ENCODE results near the gene ARID3B.

The ARID3B gene

GRCh38 chr15:74563442-74563841, 22.4 kb downstream of the ARID3B start:
- Histone ChIP-seq H2BK15ac (ENCODE audit: low read length) (no peak overlapping the region), H3K23ac (ENCODE audit: low read depth, low read length, poor library complexity) (no peak overlapping the region), H2AFZ (ENCODE audit: low read length) (no peak overlapping the region), H3K4me3 (ENCODE audit: low read length in 2 of 2) (no peak overlapping the region), H4K91ac (ENCODE audit: low read depth, low read length, poor library complexity) (no peak overlapping the region), H3K4me1 (ENCODE audit: control insufficient read depth in 2 of 2, insufficient read depth in 1 of 2, low read depth in 1 of 2, low read length in 2 of 2) (peaks cover 0 to 18% of the 10 kb centered on the region in 2 donors), H3K27me3 (ENCODE audit: control insufficient read depth in 3 of 3, insufficient read depth in 3 of 3, low read depth in 1 of 3, low read length in 3 of 3) (no peaks in the 10 kb centered on the region), H3K4me2 (ENCODE audit: insufficient read depth, low read length, poor library complexity, severe bottlenecking) (no peak overlapping the region), H2BK5ac (ENCODE audit: low read length) (no peak overlapping the region), H2AK5ac (ENCODE audit: low read depth, low read length) (no peak overlapping the region), H4K8ac (ENCODE audit: low read depth, low read length) (no peak overlapping the region), H3K36me3 (replicated peaks in 1 of 2; ENCODE audit: control insufficient read depth in 2 of 2, insufficient read depth in 2 of 2, low read length in 2 of 2) (peaks cover 4 to 90% of the 10 kb centered on the region in 2 donors), H3K9me3 (replicated peaks in 1 of 2; ENCODE audit: control insufficient read depth in 2 of 2, insufficient read depth in 1 of 2, low read depth in 1 of 2, low read length in 2 of 2) (no peaks in the 10 kb centered on the region), H2BK120ac (ENCODE audit: low read depth, low read length) (no peak overlapping the region), H3K9ac (ENCODE audit: low read depth, low read length, poor library complexity) (no peak overlapping the region), H3K14ac (ENCODE audit: low read length) (no peak overlapping the region), H3K18ac (ENCODE audit: low read length) (no peak overlapping the region), H3K27ac (replicated peaks; ENCODE audit: low read length) (no peak overlapping the region), H2BK12ac (ENCODE audit: low read length) (no peak overlapping the region), H3K79me1 (ENCODE audit: low read depth, low read length) (peaks cover 9% of the 10 kb centered on the region), H3K4ac (ENCODE audit: low read length) (no peak overlapping the region)
- no peak for DNase-seq (ENCODE audit: low spot score)
- WGBS, 2 donors (ENCODE audit: extremely low coverage in 2 of 2, insufficient read length in 2 of 2, insufficient replicate concordance in 1 of 2): no CpG with 5 or more reads among the region's 3 CpGs

DNA sequence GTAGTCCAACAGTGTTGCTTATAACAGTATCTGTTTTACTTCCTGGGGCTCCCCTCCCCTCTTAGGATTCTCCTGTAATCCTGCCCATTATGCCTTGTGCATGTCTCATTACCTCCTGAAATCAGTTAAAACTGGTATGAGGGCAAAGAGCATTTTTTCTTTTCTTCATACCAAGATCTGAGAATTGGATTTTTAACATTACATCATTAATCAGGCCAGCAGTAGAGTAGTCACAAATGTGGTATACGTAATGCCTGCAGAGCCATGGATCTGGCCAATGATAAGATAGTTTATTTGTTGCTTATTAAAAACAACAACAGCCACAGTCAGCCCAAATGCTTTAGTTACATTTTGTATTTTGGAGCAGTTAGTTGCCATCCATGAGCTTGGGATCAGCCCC, 23.2 kb downstream of the ARID3B start:
- H3K36me3 ChIP-seq (replicated peaks in 1 of 2; ENCODE audit: control insufficient read depth in 2 of 2, insufficient read depth in 2 of 2, low read length in 2 of 2): peaks cover 4 to 91% of the 10 kb centered on the region in 2 donors
- WGBS, 2 donors (ENCODE audit: extremely low coverage in 2 of 2, insufficient read length in 2 of 2, insufficient replicate concordance in 1 of 2): no CpG with 5 or more reads among the region's 1 CpG

DNA sequence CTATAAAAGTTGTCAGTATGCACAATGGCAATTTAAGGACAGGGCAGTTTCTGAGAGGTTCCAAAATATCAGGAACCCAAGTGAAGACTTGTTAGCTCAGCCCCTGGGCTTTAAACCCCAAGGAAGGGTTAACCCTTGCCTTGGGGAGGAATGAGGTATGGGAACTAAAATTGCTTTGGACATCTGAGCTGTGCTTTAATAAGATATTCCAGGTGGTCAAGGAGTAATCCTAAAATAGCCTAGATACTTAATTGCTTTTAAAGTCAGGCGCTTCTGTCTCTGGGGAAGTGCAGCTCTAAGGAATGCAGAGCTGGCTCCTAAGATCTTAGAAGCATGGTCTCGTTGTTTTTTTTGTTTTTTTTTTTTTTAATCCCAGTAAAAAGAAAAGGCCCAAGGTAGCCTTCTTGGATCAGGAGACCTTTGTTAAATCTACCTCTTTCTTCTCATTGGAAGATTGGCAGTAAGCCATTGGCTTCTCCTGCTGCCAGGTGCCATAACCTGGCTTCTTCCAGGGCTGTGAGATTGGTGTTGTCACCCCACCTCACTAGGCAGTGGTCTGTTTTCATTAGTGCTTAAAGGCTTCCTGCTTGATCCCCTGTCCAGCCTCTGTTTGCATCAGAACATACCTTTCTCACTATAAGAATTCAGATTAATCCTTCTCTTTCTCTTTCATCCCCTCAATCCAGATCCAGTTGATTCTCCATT, 24.5 kb downstream of the ARID3B start:
- Histone ChIP-seq H3K9me3 (replicated peaks in 1 of 2; ENCODE audit: control insufficient read depth in 2 of 2, insufficient read depth in 1 of 2, low read depth in 1 of 2, low read length in 2 of 2) (no peaks in the 10 kb centered on the region), H3K4ac (ENCODE audit: low read length) (no peak overlapping the region), H3K9ac (ENCODE audit: low read depth, low read length, poor library complexity) (no peak overlapping the region), H3K14ac (ENCODE audit: low read length) (no peak overlapping the region), H2BK12ac (ENCODE audit: low read length) (no peak overlapping the region), H3K18ac (ENCODE audit: low read length) (no peak overlapping the region), H4K8ac (ENCODE audit: low read depth, low read length) (no peak overlapping the region), H3K36me3 (replicated peaks in 1 of 2; ENCODE audit: control insufficient read depth in 2 of 2, insufficient read depth in 2 of 2, low read length in 2 of 2) (peaks cover 10 to 92% of the 10 kb centered on the region in 2 donors), H2AFZ (ENCODE audit: low read length) (no peak overlapping the region), H3K4me2 (ENCODE audit: insufficient read depth, low read length, poor library complexity, severe bottlenecking) (no peak overlapping the region), H2BK120ac (ENCODE audit: low read depth, low read length) (no peak overlapping the region), H3K27me3 (ENCODE audit: control insufficient read depth in 3 of 3, insufficient read depth in 3 of 3, low read depth in 1 of 3, low read length in 3 of 3) (no peaks in the 10 kb centered on the region), H3K23ac (ENCODE audit: low read depth, low read length, poor library complexity) (no peak overlapping the region), H2BK15ac (ENCODE audit: low read length) (no peak overlapping the region), H3K4me1 (ENCODE audit: control insufficient read depth in 2 of 2, insufficient read depth in 1 of 2, low read depth in 1 of 2, low read length in 2 of 2) (peaks cover 0 to 20% of the 10 kb centered on the region in 2 donors), H2BK5ac (ENCODE audit: low read length) (no peak overlapping the region), H3K79me1 (ENCODE audit: low read depth, low read length) (peaks cover 6% of the 10 kb centered on the region), H3K27ac (replicated peaks; ENCODE audit: low read length) (no peak overlapping the region), H3K4me3 (ENCODE audit: low read length in 2 of 2) (no peak overlapping the region), H4K91ac (ENCODE audit: low read depth, low read length, poor library complexity) (no peak overlapping the region), H2AK5ac (ENCODE audit: low read depth, low read length) (no peak overlapping the region)
- no CpG with 5 or more reads among the region's 2 CpGs for WGBS, 2 donors (ENCODE audit: extremely low coverage in 2 of 2, insufficient read length in 2 of 2, insufficient replicate concordance in 1 of 2)
- DNase-seq (ENCODE audit: low spot score): no peak

More for the DNA sequence above, 23.2 kb downstream of the ARID3B start:
- Histone ChIP-seq H4K91ac (ENCODE audit: low read depth, low read length, poor library complexity) (no peak overlapping the region), H3K4me3 (ENCODE audit: low read length in 2 of 2) (no peak overlapping the region), H2BK120ac (ENCODE audit: low read depth, low read length) (no peak overlapping the region), H3K23ac (ENCODE audit: low read depth, low read length, poor library complexity) (no peak overlapping the region), H3K27me3 (ENCODE audit: control insufficient read depth in 3 of 3, insufficient read depth in 3 of 3, low read depth in 1 of 3, low read length in 3 of 3) (no peaks in the 10 kb centered on the region), H3K4me2 (ENCODE audit: insufficient read depth, low read length, poor library complexity, severe bottlenecking) (no peak overlapping the region), H4K8ac (ENCODE audit: low read depth, low read length) (no peak overlapping the region), H3K27ac (replicated peaks; ENCODE audit: low read length) (no peak overlapping the region), H3K4me1 (ENCODE audit: control insufficient read depth in 2 of 2, insufficient read depth in 1 of 2, low read depth in 1 of 2, low read length in 2 of 2) (peaks cover 0 to 20% of the 10 kb centered on the region in 2 donors), H2BK5ac (ENCODE audit: low read length) (no peak overlapping the region), H2AFZ (ENCODE audit: low read length) (no peak overlapping the region), H3K4ac (ENCODE audit: low read length) (no peak overlapping the region), H3K18ac (ENCODE audit: low read length) (no peak overlapping the region), H3K9ac (ENCODE audit: low read depth, low read length, poor library complexity) (no peak overlapping the region), H2AK5ac (ENCODE audit: low read depth, low read length) (no peak overlapping the region), H3K79me1 (ENCODE audit: low read depth, low read length) (peaks cover 6% of the 10 kb centered on the region), H2BK12ac (ENCODE audit: low read length) (no peak overlapping the region), H2BK15ac (ENCODE audit: low read length) (no peak overlapping the region), H3K9me3 (replicated peaks in 1 of 2; ENCODE audit: control insufficient read depth in 2 of 2, insufficient read depth in 1 of 2, low read depth in 1 of 2, low read length in 2 of 2) (no peaks in the 10 kb centered on the region), H3K14ac (ENCODE audit: low read length) (no peak overlapping the region)
- DNase-seq (ENCODE audit: low spot score): no peak

GRCh38 chr15:74568594-74568993, 27.6 kb downstream of the ARID3B start:
- no peak for DNase-seq (ENCODE audit: low spot score)
- Histone ChIP-seq H3K36me3 (replicated peaks in 1 of 2; ENCODE audit: control insufficient read depth in 2 of 2, insufficient read depth in 2 of 2, low read length in 2 of 2) (peaks cover 20 to 91% of the 10 kb centered on the region in 2 donors), H3K18ac (ENCODE audit: low read length) (no peak overlapping the region), H2AK5ac (ENCODE audit: low read depth, low read length) (no peak overlapping the region), H2BK15ac (ENCODE audit: low read length) (no peak overlapping the region), H3K23ac (ENCODE audit: low read depth, low read length, poor library complexity) (no peak overlapping the region), H3K14ac (ENCODE audit: low read length) (no peak overlapping the region), H3K27me3 (ENCODE audit: control insufficient read depth in 3 of 3, insufficient read depth in 3 of 3, low read depth in 1 of 3, low read length in 3 of 3) (no peaks in the 10 kb centered on the region), H2BK12ac (ENCODE audit: low read length) (no peak overlapping the region), H3K4ac (ENCODE audit: low read length) (no peak overlapping the region), H2AFZ (ENCODE audit: low read length) (no peak overlapping the region), H3K79me1 (ENCODE audit: low read depth, low read length) (peaks cover 4% of the 10 kb centered on the region), H2BK5ac (ENCODE audit: low read length) (no peak overlapping the region), H3K4me3 (ENCODE audit: low read length in 2 of 2) (no peak overlapping the region), H3K27ac (replicated peaks; ENCODE audit: low read length) (no peak overlapping the region), H3K9me3 (replicated peaks in 1 of 2; ENCODE audit: control insufficient read depth in 2 of 2, insufficient read depth in 1 of 2, low read depth in 1 of 2, low read length in 2 of 2) (no peaks in the 10 kb centered on the region), H3K9ac (ENCODE audit: low read depth, low read length, poor library complexity) (no peak overlapping the region), H3K4me2 (ENCODE audit: insufficient read depth, low read length, poor library complexity, severe bottlenecking) (no peak overlapping the region), H4K8ac (ENCODE audit: low read depth, low read length) (no peak overlapping the region), H2BK120ac (ENCODE audit: low read depth, low read length) (no peak overlapping the region), H3K4me1 (ENCODE audit: control insufficient read depth in 2 of 2, insufficient read depth in 1 of 2, low read depth in 1 of 2, low read length in 2 of 2) (peaks cover 0 to 15% of the 10 kb centered on the region in 2 donors), H4K91ac (ENCODE audit: low read depth, low read length, poor library complexity) (no peak overlapping the region)
- no CpG with 5 or more reads among the region's 1 CpG for WGBS, 2 donors (ENCODE audit: extremely low coverage in 2 of 2, insufficient read length in 2 of 2, insufficient replicate concordance in 1 of 2)

Data from neuronal stem cell (in vitro differentiated cells).